Stimulated activated naive B cell treated with anti-CD40 and anti-IgM and Interleukin-4, amounts not matched to agents 10 μg/mL and 1 μg/mL and 100 μg/mL, for 72 hours (primary cell): ENCODE measurements around the gene CSNK2A1.
"Not testable (repeated sequence)": the region's sequence is repeated elsewhere in the genome, so short reads cannot be mapped to it uniquely, and the experiment has no call there.

Source experiments
- ATAC-seq, 2 donors: fragments of 150-1000 bp; cut with Tn5 transposase; replicated peaks; 2 replicates each; pipeline ENCODE4 v1.10.0; 2021; ENCODE audit warnings: moderate library complexity in 1 of 2
- DNase-seq: peaks from one replicate; pipeline ENCODE4 v3.0.0; 2021
- H3K27ac Mint-ChIP-seq: one replicate; pipeline ENCODE4 v1.8.0; 2022; ENCODE audit warnings: mild to moderate bottlenecking, mixed read lengths
- H3K27me3 Mint-ChIP-seq, 2 donors: one replicate each; pipeline ENCODE4 v1.8.0; 2022; ENCODE audit warnings: mixed read lengths in 2 of 2
- H3K36me3 Mint-ChIP-seq, 2 donors: one replicate each; pipeline ENCODE4 v1.8.0; 2022; ENCODE audit warnings: mixed read lengths in 2 of 2, mild to moderate bottlenecking in 1 of 2
- H3K4me1 Mint-ChIP-seq, 2 donors: one replicate each; pipeline ENCODE4 v1.8.0; 2022; ENCODE audit warnings: mixed read lengths in 2 of 2, mild to moderate bottlenecking in 1 of 2
- H3K4me3 Mint-ChIP-seq, 2 donors: one replicate each; pipeline ENCODE4 v1.8.0; 2022; ENCODE audit warnings: mild to moderate bottlenecking in 2 of 2, mixed read lengths in 2 of 2, moderate library complexity in 1 of 2
- H3K9me3 Mint-ChIP-seq, 2 donors: one replicate each; pipeline ENCODE4 v1.8.0; 2022; ENCODE audit warnings: mixed read lengths in 2 of 2, mild to moderate bottlenecking in 1 of 2

The CSNK2A1 gene

DNA sequence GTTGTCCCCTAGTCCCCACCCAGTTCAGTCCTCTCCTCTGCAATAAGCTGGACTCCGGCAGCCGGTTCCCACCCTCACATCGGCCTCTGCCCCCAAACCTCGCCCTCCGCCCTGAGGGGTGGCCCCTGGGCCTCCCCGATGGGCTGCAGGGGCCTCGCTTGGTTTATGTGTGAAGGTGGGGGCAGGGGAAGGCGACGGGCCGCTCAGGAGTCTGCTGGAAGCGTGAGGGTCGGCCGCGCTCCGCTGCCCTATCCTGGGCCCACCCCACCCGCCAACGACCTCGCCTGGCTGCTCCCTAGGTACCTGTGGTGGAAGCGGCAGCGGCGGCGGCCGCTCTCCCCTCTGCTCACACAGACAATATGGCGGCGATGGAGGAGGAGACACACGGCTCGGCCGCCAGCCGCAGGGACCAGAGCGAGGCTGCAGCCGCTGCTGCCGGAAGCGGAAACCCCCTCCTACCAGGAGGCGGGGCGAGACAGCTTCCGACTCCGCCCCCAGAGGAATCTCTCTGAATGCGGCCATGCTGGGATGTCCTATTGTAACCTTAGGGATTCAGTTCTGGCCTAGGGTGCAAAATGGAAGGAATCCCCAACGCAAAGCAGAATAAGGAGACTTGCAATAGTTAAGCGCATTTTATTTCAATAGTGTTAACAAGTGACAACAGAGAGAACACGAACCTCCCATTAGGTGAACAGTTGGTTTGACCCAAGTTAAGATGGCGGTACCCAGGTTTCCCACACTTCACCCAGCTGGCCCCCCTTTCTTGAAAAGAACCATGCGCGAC, at the start of gene CSNK2A1:
Gene CSNK2A1, minus strand, starts transcription at position 422 of the 784 bp plus-strand sequence. CDS start 35,239 bp downstream, outside the sequence.
- Mint-ChIP-seq H3K27me3 (peaks cover 4 to 7% of the 10 kb centered on the region in 2 donors), H3K4me3 (peak within 1 kb of the TSS; percentile 87 to 93), H3K36me3 (peaks cover 24 to 36% of the 10 kb centered on the region in 2 donors), H3K9me3 (peaks cover 4 to 9% of the 10 kb centered on the region in 2 donors), H3K4me1 (peaks cover 34 to 57% of the 10 kb centered on the region in 2 donors), H3K27ac (peak within 1 kb of the TSS; percentile 100)
- DNase-seq (peak; percentile 96), ATAC-seq (peak; percentile 97)

- H3K4me1 Mint-ChIP-seq: peaks cover 2 to 9% of the 10 kb centered on the region in 2 donors
- no peak overlapping the region for H3K4me3 Mint-ChIP-seq
- H3K27ac Mint-ChIP-seq: no peak overlapping the region
- no peak for DNase-seq
- no peaks in the 10 kb centered on the region for H3K36me3 Mint-ChIP-seq
- no peaks in the 10 kb centered on the region for H3K9me3 Mint-ChIP-seq
- ATAC-seq: no peak
- H3K27me3 Mint-ChIP-seq: peaks cover 20 to 30% of the 10 kb centered on the region in 2 donors
Measured at GRCh38 chr20:592506-592905, 48.9 kb upstream of the CSNK2A1 start.

DNA sequence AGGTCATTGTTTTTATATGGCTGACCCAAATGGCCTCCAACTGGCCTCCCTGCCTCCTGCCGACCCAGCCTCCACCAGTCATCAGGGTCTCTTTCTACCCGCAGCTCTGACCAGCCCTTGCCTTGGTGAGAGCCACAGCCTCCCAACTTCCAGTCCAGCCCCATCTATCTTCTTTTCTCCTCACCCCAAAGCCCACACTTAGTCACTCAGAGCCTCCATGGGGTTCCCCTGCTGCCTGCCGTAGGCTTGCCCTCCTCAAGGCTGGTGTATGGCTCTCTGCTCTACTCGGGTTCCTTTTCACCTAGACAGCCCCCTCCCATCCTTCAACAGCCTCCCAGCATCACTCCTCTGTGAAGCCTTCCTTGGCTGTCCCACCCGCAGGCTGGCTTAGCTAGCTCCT, 48.4 kb upstream of the CSNK2A1 start:
- Mint-ChIP-seq H3K4me1 (peaks cover 2 to 9% of the 10 kb centered on the region in 2 donors), H3K4me3 (no peak overlapping the region), H3K27ac (no peak overlapping the region), H3K36me3 (no peaks in the 10 kb centered on the region), H3K27me3 (peaks cover 20 to 27% of the 10 kb centered on the region in 2 donors), H3K9me3 (no peaks in the 10 kb centered on the region)
- ATAC-seq (no peak), DNase-seq (no peak)

DNA sequence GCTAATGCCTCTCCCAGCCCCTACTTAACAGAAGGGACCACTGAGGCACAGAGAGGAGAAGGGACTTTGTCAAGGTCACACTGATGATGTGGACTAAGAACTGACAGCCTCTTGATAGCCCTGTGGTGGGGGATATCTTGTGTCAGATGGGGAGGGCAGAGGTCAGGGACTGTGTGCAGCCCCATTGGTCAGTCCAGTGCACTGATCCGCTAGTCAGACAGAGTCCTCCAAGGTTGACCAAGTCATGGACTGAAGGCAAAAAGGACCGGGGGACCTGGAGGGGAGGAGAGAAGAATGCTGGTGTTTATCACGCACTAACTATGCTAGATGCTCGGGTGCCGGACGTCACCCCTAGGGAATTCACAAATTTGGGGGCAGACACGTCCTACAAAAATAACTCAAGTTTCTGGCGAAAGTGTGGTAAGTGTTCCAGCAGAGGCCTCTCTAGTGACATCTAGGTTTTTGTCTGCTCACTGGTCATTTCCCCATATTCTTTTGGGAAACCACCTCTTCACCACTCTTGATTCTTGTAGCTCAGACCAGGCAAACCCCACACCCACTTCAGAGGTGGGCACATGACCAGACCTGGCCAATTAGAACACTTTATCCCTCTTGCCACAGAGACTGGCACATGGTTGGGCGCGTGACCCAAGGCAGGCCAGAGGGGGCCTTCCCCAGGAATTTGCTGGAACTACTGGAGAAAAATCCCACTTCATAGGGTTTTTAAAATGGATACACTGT, 45.5 kb upstream of the CSNK2A1 start:
- no peaks in the 10 kb centered on the region for H3K36me3 Mint-ChIP-seq
- peak; percentile 84 to 88 for ATAC-seq
- peaks cover 0 to 5% of the 10 kb centered on the region in 2 donors for H3K9me3 Mint-ChIP-seq
- no peak overlapping the region for H3K4me3 Mint-ChIP-seq
- H3K4me1 Mint-ChIP-seq: peaks cover 2 to 9% of the 10 kb centered on the region in 2 donors
- H3K27ac Mint-ChIP-seq: peak overlapping the region; percentile 56
- DNase-seq: peak; percentile 32
- peaks cover 21 to 27% of the 10 kb centered on the region in 2 donors for H3K27me3 Mint-ChIP-seq

- Mint-ChIP-seq H3K27me3 (peaks cover 19 to 25% of the 10 kb centered on the region in 2 donors), H3K4me1 (peaks cover 2 to 9% of the 10 kb centered on the region in 2 donors), H3K36me3 (no peaks in the 10 kb centered on the region), H3K9me3 (peaks cover 0 to 5% of the 10 kb centered on the region in 2 donors), H3K27ac (no peak overlapping the region), H3K4me3 (no peak overlapping the region)
- ATAC-seq: no peak
- DNase-seq: no peak
Measured at GRCh38 chr20:588476-588875, 44.9 kb upstream of the CSNK2A1 start.

GRCh38 chr20:584971-585301, 41.3 kb upstream of the CSNK2A1 start:
- ATAC-seq (no peak), DNase-seq (no peak)
- Mint-ChIP-seq H3K36me3 (no peaks in the 10 kb centered on the region), H3K27ac (no peak overlapping the region), H3K9me3 (peaks cover 0 to 5% of the 10 kb centered on the region in 2 donors), H3K4me1 (peaks cover 5 to 9% of the 10 kb centered on the region in 2 donors), H3K4me3 (no peak overlapping the region), H3K27me3 (peaks cover 10 to 18% of the 10 kb centered on the region in 2 donors)

- Mint-ChIP-seq H3K36me3 (no peaks in the 10 kb centered on the region), H3K27ac (no peak overlapping the region), H3K4me3 (no peak overlapping the region), H3K4me1 (peaks cover 5 to 7% of the 10 kb centered on the region in 2 donors), H3K9me3 (peaks cover 0 to 5% of the 10 kb centered on the region in 2 donors), H3K27me3 (peaks cover 10 to 18% of the 10 kb centered on the region in 2 donors)
- DNase-seq: no peak
- ATAC-seq: peak; percentile 81 to 88
Measured at GRCh38 chr20:584161-584970, 40.8 kb upstream of the CSNK2A1 start.

DNA sequence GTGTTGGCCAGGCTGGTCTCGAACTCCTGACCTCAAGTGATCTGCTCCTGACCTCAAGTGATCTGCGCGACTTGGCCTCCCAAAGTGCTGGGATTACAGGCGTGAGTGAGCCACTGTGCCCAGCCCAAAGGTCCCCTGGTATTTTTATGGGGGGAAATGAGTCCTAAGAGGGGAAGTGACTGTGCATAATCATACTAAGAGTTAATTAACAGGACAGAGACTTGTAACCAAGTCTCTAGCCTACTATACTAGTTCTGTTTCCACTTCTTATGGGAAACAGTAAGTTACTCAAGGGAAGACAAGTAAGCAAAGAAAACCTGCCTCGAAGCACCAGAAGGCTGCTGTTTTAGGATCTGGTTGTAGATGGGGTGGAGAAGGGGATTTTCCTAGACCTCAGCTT, 38.6 kb upstream of the CSNK2A1 start:
- ATAC-seq (peak in 1 of 2 donors; percentile 32), DNase-seq (no peak)
- Mint-ChIP-seq H3K36me3 (no peaks in the 10 kb centered on the region), H3K4me1 (peaks cover 0 to 2% of the 10 kb centered on the region in 2 donors), H3K4me3 (no peak overlapping the region), H3K27ac (no peak overlapping the region), H3K27me3 (peaks cover 10 to 18% of the 10 kb centered on the region in 2 donors), H3K9me3 (peaks cover 0 to 5% of the 10 kb centered on the region in 2 donors)

DNA sequence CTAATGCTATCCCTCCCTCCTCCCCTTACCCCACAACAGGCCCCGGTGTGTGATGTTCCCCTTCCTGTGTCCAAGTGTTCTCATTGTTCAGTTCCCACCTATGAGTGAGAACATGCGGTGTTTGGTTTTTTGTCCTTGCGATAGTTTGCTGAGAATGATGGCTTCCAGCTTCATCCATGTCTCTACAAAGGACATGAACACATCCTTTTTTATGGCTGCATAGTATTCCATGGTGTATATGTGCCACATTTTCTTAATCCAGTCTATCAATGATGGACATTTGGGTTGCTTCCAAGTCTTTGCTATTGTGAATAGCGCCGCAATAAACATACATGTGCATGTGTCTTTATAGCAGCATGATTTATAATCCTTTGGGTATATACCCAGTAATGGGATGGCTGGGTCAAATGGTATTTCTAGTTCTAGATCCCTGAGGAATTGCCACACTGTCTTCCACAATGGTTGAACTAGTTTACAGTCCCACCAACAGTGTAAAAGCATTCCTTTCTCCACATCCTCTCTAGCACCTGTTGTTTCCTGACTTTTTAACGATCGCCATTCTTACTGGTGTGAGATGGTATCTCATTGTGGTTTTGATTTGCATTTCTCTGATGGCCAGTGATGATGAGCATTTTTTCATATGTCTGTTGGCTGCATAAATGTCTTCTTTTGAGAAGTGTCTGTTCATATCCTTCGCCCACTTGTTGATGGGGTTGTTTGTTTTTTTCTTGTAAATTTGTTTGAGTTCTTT, 35.5 kb upstream of the CSNK2A1 start:
- not testable (repeated sequence) for H3K4me1 Mint-ChIP-seq, H3K36me3 Mint-ChIP-seq, H3K9me3 Mint-ChIP-seq, ATAC-seq, H3K4me3 Mint-ChIP-seq, H3K27ac Mint-ChIP-seq, DNase-seq
- peaks cover 14 to 16% of the 10 kb centered on the region in 2 donors for H3K27me3 Mint-ChIP-seq

DNA sequence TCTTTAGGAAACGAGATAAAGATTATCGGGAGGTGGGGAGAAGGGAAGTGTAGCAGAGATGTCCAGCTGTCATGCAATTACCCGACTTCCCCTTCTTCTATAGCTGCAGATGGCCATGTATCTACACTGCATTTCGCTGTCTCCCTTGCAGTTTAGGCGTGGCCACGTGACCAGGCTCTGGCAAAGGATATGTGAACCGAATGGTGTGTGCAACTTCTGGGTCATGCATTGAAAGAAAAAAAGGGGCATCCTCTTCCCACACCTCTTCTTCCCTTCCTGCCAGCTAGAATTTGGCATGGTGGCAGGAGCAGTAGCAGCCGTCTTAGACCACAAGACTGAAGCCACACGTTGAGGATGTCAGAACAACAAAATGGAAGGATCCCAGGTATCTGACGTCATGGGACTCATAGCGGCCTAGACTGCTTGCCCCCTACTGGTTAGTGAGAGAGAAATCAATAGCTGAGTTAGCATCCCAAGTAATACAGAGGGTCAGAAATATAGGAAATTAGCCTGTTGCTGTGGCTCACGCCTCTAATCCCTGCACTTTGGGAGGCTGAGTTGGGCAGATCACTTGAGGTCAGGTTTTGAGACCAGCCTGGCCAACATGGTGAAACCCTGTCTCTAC, 33.7 kb upstream of the CSNK2A1 start:
- no peak overlapping the region for H3K27ac Mint-ChIP-seq
- H3K27me3 Mint-ChIP-seq: peaks cover 26 to 30% of the 10 kb centered on the region in 2 donors
- DNase-seq (no peak), ATAC-seq (no peak)
- peaks cover 0 to under 1% of the 10 kb centered on the region in 2 donors for H3K4me1 Mint-ChIP-seq
- H3K9me3 Mint-ChIP-seq: no peaks in the 10 kb centered on the region
- H3K4me3 Mint-ChIP-seq: no peak overlapping the region
- no peaks in the 10 kb centered on the region for H3K36me3 Mint-ChIP-seq

DNA sequence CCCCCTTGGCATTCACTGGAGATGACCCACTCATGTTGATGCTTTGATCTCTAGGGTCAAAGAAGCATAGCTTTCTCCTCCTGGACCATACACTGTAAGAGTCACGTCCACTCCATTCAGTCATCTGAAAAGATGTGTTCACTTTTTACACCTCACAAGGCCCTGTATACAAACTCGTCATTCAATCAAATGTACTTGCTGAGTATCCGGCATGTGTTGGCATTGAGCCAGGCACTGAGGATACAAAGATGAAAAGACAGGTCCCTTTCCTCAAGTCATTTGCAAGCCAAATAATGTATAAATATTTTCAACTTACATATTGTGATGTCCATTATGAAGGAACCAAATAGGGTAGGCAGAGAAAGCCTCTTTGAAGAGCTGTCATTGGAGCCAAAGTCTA, 32.6 kb upstream of the CSNK2A1 start:
- ATAC-seq (no peak), DNase-seq (no peak)
- Mint-ChIP-seq H3K4me1 (no peaks in the 10 kb centered on the region), H3K36me3 (no peaks in the 10 kb centered on the region), H3K27ac (no peak overlapping the region), H3K4me3 (no peak overlapping the region), H3K9me3 (no peaks in the 10 kb centered on the region), H3K27me3 (peaks cover 30 to 35% of the 10 kb centered on the region in 2 donors)

DNA sequence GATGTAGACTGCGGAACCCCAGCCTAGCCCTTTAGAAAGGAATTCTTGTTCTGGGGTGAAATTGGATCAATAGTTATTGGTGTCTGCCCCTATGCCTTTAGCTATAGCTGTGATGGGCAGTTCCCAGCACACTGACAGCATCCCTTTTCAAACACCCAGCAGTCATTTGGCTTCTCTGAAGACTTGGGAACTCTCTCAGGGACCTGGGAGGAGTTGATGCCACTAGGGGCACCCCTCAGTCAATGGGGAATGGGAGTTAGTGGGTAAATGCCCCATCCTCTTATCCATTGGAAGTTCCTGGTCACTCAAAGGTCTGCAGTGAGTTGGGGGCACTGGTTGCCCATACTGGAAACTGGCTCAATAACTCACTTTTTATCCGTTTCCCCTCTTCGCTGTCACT, 31.6 kb upstream of the CSNK2A1 start:
- Mint-ChIP-seq H3K36me3 (no peaks in the 10 kb centered on the region), H3K4me1 (no peaks in the 10 kb centered on the region), H3K4me3 (no peak overlapping the region), H3K9me3 (no peaks in the 10 kb centered on the region), H3K27ac (no peak overlapping the region), H3K27me3 (peaks cover 30 to 35% of the 10 kb centered on the region in 2 donors)
- ATAC-seq: no peak
- DNase-seq: no peak

DNA sequence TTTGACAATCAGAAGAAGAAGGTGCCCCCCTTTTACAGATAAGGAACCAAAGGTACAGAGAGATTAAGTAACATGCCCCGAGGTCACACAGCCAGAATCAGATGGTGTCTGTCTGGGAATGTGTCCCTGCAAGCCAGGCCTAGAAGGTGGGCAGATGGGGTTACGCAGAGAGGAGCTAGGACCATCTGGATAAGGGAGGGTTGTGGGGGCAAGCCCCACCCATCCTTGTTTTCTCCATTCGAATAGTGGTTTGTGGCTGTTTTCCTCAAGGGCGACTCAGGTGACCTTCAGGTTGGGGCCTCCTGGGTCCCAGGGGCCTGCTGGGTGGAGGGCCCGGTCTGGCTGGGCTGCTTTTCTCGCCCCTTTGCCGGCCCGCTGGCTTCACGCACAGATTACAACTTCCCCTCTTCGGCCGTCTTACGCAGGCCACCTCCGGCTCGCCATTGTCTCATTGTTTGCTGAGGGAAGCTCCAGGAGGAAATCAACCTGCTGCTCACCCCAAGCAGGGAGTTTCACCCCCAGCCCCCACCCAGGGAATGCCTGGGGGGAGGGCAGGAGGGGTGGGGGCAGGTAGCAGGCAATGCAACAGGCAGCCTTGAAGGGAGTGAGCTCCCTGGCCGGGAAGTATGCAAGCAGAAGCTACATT, 30.8 kb upstream of the CSNK2A1 start:
- H3K36me3 Mint-ChIP-seq: no peaks in the 10 kb centered on the region
- no peak overlapping the region for H3K4me3 Mint-ChIP-seq
- H3K27ac Mint-ChIP-seq: no peak overlapping the region
- no peaks in the 10 kb centered on the region for H3K9me3 Mint-ChIP-seq
- no peak for ATAC-seq
- DNase-seq: no peak
- H3K4me1 Mint-ChIP-seq: no peaks in the 10 kb centered on the region
- H3K27me3 Mint-ChIP-seq: peaks cover 34 to 35% of the 10 kb centered on the region in 2 donors
